ENCODE data around the gene PCNT.

The PCNT gene

GRCh38 chr21:46356494-46357334 is 32.8 kb downstream of the PCNT start:
- no peak for DNase-seq (ENCODE audit: low read depth)
- no peak for TF ChIP-seq CTCF (IDR thresholded peaks at IDR 0.05; ENCODE audit: control insufficient read depth, insufficient read depth, low read depth, low read length, missing control alignments)
- no peak overlapping the region for H3K4me3 ChIP-seq (ENCODE audit: control insufficient read depth, low read depth, low read length)

GRCh38 chr21:46357335-46357604 is 33.3 kb downstream of the PCNT start:
- no peak for DNase-seq (ENCODE audit: low read depth)
- no peak for TF ChIP-seq CTCF (IDR thresholded peaks at IDR 0.05; ENCODE audit: control insufficient read depth, insufficient read depth, low read depth, low read length, missing control alignments)
- no peak overlapping the region for H3K4me3 ChIP-seq (ENCODE audit: control insufficient read depth, low read depth, low read length)

GRCh38 chr21:46357684-46358425 is 33.9 kb downstream of the PCNT start:
- no peak overlapping the region for H3K4me3 ChIP-seq (ENCODE audit: control insufficient read depth, low read depth, low read length)
- DNase-seq (ENCODE audit: low read depth), result no peak

GRCh38 chr21:46361176-46361575 is 37.2 kb downstream of the PCNT start:
- DNase-seq (ENCODE audit: low read depth), result no peak
- TF ChIP-seq CTCF (IDR thresholded peaks at IDR 0.05; ENCODE audit: control insufficient read depth, insufficient read depth, low read depth, low read length, missing control alignments), result no peak
- H3K4me3 ChIP-seq (ENCODE audit: control insufficient read depth, low read depth, low read length), result no peak overlapping the region

More at GRCh38 chr21:46357684-46358425, 33.9 kb downstream of the PCNT start:
- TF ChIP-seq CTCF (IDR thresholded peaks at IDR 0.05; ENCODE audit: control insufficient read depth, insufficient read depth, low read depth, low read length, missing control alignments), result no peak

- DNase-seq (ENCODE audit: low read depth), result no peak
- no peak overlapping the region for H3K4me3 ChIP-seq (ENCODE audit: control insufficient read depth, low read depth, low read length)
- no peak for TF ChIP-seq CTCF (IDR thresholded peaks at IDR 0.05; ENCODE audit: control insufficient read depth, insufficient read depth, low read depth, low read length, missing control alignments)
Observed at GRCh38 chr21:46361935-46362334, 38.0 kb downstream of the PCNT start.

GRCh38 chr21:46362946-46363345 is 39.0 kb downstream of the PCNT start:
- TF ChIP-seq CTCF (IDR thresholded peaks at IDR 0.05; ENCODE audit: control insufficient read depth, insufficient read depth, low read depth, low read length, missing control alignments), result no peak
- no peak for DNase-seq (ENCODE audit: low read depth)
- H3K4me3 ChIP-seq (ENCODE audit: control insufficient read depth, low read depth, low read length), result no peak overlapping the region

Measured in AG09309 (cell line).